HEK293 (cell line): ENCODE data around the gene KRTCAP3.

ENCODE experiments used
- GLIS1 ChIP-seq: fragments of 450-650 bp; formaldehyde crosslinking; IDR thresholded peaks from 2 replicates; pipeline ENCODE4 v1.5.1; 2016; ENCODE audit warnings: missing biosample characterization, missing genetic modification characterization
- KLF16 ChIP-seq: fragments of 450-650 bp; formaldehyde crosslinking; IDR thresholded peaks from 2 replicates; pipeline ENCODE4 v1.5.1; 2017; ENCODE audit warnings: missing biosample characterization, missing genetic modification characterization
- KLF8 ChIP-seq: fragments of 450-650 bp; formaldehyde crosslinking; IDR thresholded peaks from 2 replicates; pipeline ENCODE4 v1.5.1; 2016; ENCODE audit warnings: missing biosample characterization, missing genetic modification characterization
- KLF9 ChIP-seq: fragments of 450-650 bp; formaldehyde crosslinking; IDR thresholded peaks from 2 replicates; pipeline ENCODE4 v1.5.1; 2016; ENCODE audit warnings: missing biosample characterization, missing genetic modification characterization, low read depth
- PRDM4 ChIP-seq: fragments of 450-650 bp; formaldehyde crosslinking; IDR thresholded peaks from 2 replicates; pipeline ENCODE4 v1.5.1; 2017; ENCODE audit warnings: missing biosample characterization, missing genetic modification characterization
- SP2 ChIP-seq: fragments of 450-650 bp; formaldehyde crosslinking; IDR thresholded peaks from 2 replicates; pipeline ENCODE4 v1.5.1; 2016; ENCODE audit warnings: missing biosample characterization, missing genetic modification characterization
- SP3 ChIP-seq: fragments of 450-650 bp; formaldehyde crosslinking; IDR thresholded peaks from 2 replicates; pipeline ENCODE4 v1.5.1; 2016; ENCODE audit warnings: missing biosample characterization, missing genetic modification characterization
- SP7 ChIP-seq: fragments of 450-650 bp; formaldehyde crosslinking; IDR thresholded peaks from 2 replicates; pipeline ENCODE4 v1.5.1; 2016; ENCODE audit warnings: missing biosample characterization, missing genetic modification characterization
- ZBTB11 ChIP-seq: fragments of 450-650 bp; formaldehyde crosslinking; conservative IDR thresholded peaks from 2 replicates; pipeline ENCODE4 v1.5.1; 2016; ENCODE audit warnings: low read depth, missing biosample characterization, missing genetic modification characterization
- ZBTB17 ChIP-seq: fragments of 450-650 bp; formaldehyde crosslinking; IDR thresholded peaks from 2 replicates; pipeline ENCODE4 v1.5.1; 2016; ENCODE audit warnings: missing biosample characterization, missing genetic modification characterization
- ZBTB20 ChIP-seq: fragments of 450-650 bp; formaldehyde crosslinking; IDR thresholded peaks from 2 replicates; pipeline ENCODE4 v1.5.1; 2016; ENCODE audit warnings: missing biosample characterization, missing genetic modification characterization
- ZFP37 ChIP-seq: fragments of 450-650 bp; formaldehyde crosslinking; IDR thresholded peaks from 2 replicates; pipeline ENCODE4 v1.5.1; 2016; ENCODE audit warnings: missing biosample characterization, missing genetic modification characterization
- ZNF10 ChIP-seq: fragments of 450-650 bp; formaldehyde crosslinking; IDR thresholded peaks from 2 replicates; pipeline ENCODE4 v1.5.1; 2017; ENCODE audit warnings: missing biosample characterization, missing genetic modification characterization
- ZNF133 ChIP-seq: fragments of 450-650 bp; formaldehyde crosslinking; IDR thresholded peaks from 2 replicates; pipeline ENCODE4 v1.5.1; 2016; ENCODE audit warnings: missing biosample characterization, missing genetic modification characterization
- ZNF146 ChIP-seq: fragments of 450-650 bp; formaldehyde crosslinking; IDR thresholded peaks from 2 replicates; pipeline ENCODE4 v1.5.1; 2016; ENCODE audit warnings: missing biosample characterization, missing genetic modification characterization
- ZNF202 ChIP-seq: fragments of 450-650 bp; formaldehyde crosslinking; IDR thresholded peaks from 2 replicates; pipeline ENCODE4 v1.5.1; 2016; ENCODE audit warnings: missing biosample characterization, missing genetic modification characterization, borderline replicate concordance
- ZNF292 ChIP-seq: fragments of 450-650 bp; formaldehyde crosslinking; IDR thresholded peaks from 2 replicates; pipeline ENCODE4 v1.5.1; 2016; ENCODE audit warnings: low read depth, missing biosample characterization, missing genetic modification characterization, borderline replicate concordance
- ZNF302 ChIP-seq: fragments of 450-650 bp; formaldehyde crosslinking; IDR thresholded peaks from 2 replicates; pipeline ENCODE4 v1.5.1; 2016; ENCODE audit warnings: missing biosample characterization, missing genetic modification characterization, low read depth
- ZNF404 ChIP-seq: fragments of 450-650 bp; formaldehyde crosslinking; IDR thresholded peaks from 2 replicates; pipeline ENCODE4 v1.5.1; 2017; ENCODE audit warnings: missing biosample characterization, missing genetic modification characterization
- ZNF48 ChIP-seq: fragments of 450-650 bp; formaldehyde crosslinking; IDR thresholded peaks from 2 replicates; pipeline ENCODE4 v1.5.1; 2016; ENCODE audit warnings: missing biosample characterization, missing genetic modification characterization
- ZNF558 ChIP-seq: fragments of 450-650 bp; formaldehyde crosslinking; IDR thresholded peaks from 2 replicates; pipeline ENCODE4 v1.5.1; 2016; ENCODE audit warnings: missing biosample characterization, missing genetic modification characterization
- ZNF560 ChIP-seq: fragments of 450-650 bp; formaldehyde crosslinking; IDR thresholded peaks from 2 replicates; pipeline ENCODE4 v1.5.1; 2017; ENCODE audit warnings: missing biosample characterization, missing genetic modification characterization, borderline replicate concordance
- ZNF561 ChIP-seq: fragments of 450-650 bp; IDR thresholded peaks from 2 replicates; pipeline ENCODE4 v1.5.1; 2018; ENCODE audit warnings: missing biosample characterization, missing genetic modification characterization, borderline replicate concordance
- ZNF600 ChIP-seq: fragments of 450-650 bp; formaldehyde crosslinking; IDR thresholded peaks from 2 replicates; pipeline ENCODE4 v1.5.1; 2016; ENCODE audit warnings: missing biosample characterization, missing genetic modification characterization
- ZNF610 ChIP-seq: fragments of 450-650 bp; formaldehyde crosslinking; IDR thresholded peaks from 2 replicates; pipeline ENCODE4 v1.5.1; 2016; ENCODE audit warnings: missing biosample characterization, missing genetic modification characterization, borderline replicate concordance
- ZNF623 ChIP-seq: fragments of 450-650 bp; formaldehyde crosslinking; IDR thresholded peaks from 2 replicates; pipeline ENCODE4 v1.5.1; 2016; ENCODE audit warnings: missing biosample characterization, missing genetic modification characterization
- ZNF629 ChIP-seq: fragments of 450-650 bp; formaldehyde crosslinking; IDR thresholded peaks from 2 replicates; pipeline ENCODE4 v1.5.1; 2017; ENCODE audit warnings: missing biosample characterization, missing genetic modification characterization
- ZNF777 ChIP-seq: fragments of 450-650 bp; formaldehyde crosslinking; IDR thresholded peaks from 2 replicates; pipeline ENCODE4 v1.5.1; 2017; ENCODE audit warnings: missing biosample characterization, missing genetic modification characterization, borderline replicate concordance
- ZNF785 ChIP-seq: fragments of 450-650 bp; formaldehyde crosslinking; IDR thresholded peaks from 2 replicates; pipeline ENCODE4 v1.5.1; 2016; ENCODE audit warnings: missing biosample characterization, missing genetic modification characterization
- ZNF843 ChIP-seq: fragments of 450-650 bp; formaldehyde crosslinking; IDR thresholded peaks from 2 replicates; pipeline ENCODE4 v1.5.1; 2016; ENCODE audit warnings: missing biosample characterization, missing genetic modification characterization
- ZSCAN4 ChIP-seq: fragments of 450-650 bp; formaldehyde crosslinking; IDR thresholded peaks from 2 replicates; pipeline ENCODE4 v1.5.1; 2017; ENCODE audit warnings: missing biosample characterization, missing genetic modification characterization
- ZSCAN5A ChIP-seq: fragments of 450-650 bp; formaldehyde crosslinking; IDR thresholded peaks from 2 replicates; pipeline ENCODE4 v1.5.1; 2016; ENCODE audit warnings: missing biosample characterization, missing genetic modification characterization
- ZXDB ChIP-seq: fragments of 450-650 bp; formaldehyde crosslinking; IDR thresholded peaks from 2 replicates; pipeline ENCODE4 v1.5.1; 2016; ENCODE audit warnings: missing biosample characterization, missing genetic modification characterization

The KRTCAP3 gene

GRCh38 chr2:27409321-27410073, 32.7 kb upstream of the KRTCAP3 start, which contains the start of gene PPM1G (continued):
- TF ChIP-seq ZNF48 (tag by site-specific recombination): no peak
- 0 out of 2 replicates have a peak, but pooled peaks have one; percentile 65 for TF ChIP-seq ZSCAN5A (tag by site-specific recombination)
- no peak for TF ChIP-seq ZNF133 (tag by site-specific recombination)
- TF ChIP-seq ZBTB20 (tag by site-specific recombination): no peak
- peak; percentile 33; the same call in 1 of the 2 replicates for TF ChIP-seq ZXDB (tag by site-specific recombination)
- 0 out of 2 replicates have a peak, but pooled peaks have one; percentile 56 for TF ChIP-seq ZFP37 (tag by site-specific recombination)
- TF ChIP-seq ZNF610: no peak
- no peak for TF ChIP-seq ZNF558
- TF ChIP-seq ZNF777 (tag by site-specific recombination): no peak
- TF ChIP-seq ZNF404 (tag by site-specific recombination): no peak
- TF ChIP-seq ZBTB11: peak; percentile 79
- TF ChIP-seq ZNF843 (tag by site-specific recombination): peak; percentile 36; the same call in 1 of the 2 replicates
- peak; percentile 97 for TF ChIP-seq KLF9 (tag by site-specific recombination)
- peak; percentile 45 for TF ChIP-seq ZNF629 (tag by site-specific recombination)
- TF ChIP-seq ZNF560 (tag by site-specific recombination): no peak
- peak; percentile 62; the same call in 1 of the 2 replicates for TF ChIP-seq SP7
- TF ChIP-seq ZNF623 (tag by site-specific recombination): no peak
- TF ChIP-seq ZNF561: peak; percentile 53; the same call in 1 of the 2 replicates
- peak; percentile 30; the same call in 1 of the 2 replicates for TF ChIP-seq ZNF10 (tag by site-specific recombination)
- TF ChIP-seq ZNF785: no peak
- peak; percentile 27; the same call in 1 of the 2 replicates for TF ChIP-seq GLIS1
- TF ChIP-seq ZBTB17 (tag by site-specific recombination): peak; percentile 81
- TF ChIP-seq ZNF600: peak; percentile 80
- TF ChIP-seq SP3 (tag by site-specific recombination): peak; percentile 95
- no peak for TF ChIP-seq ZNF202 (tag by site-specific recombination)
- TF ChIP-seq PRDM4 (tag by site-specific recombination): 0 out of 2 replicates have a peak, but pooled peaks have one; percentile 14
- TF ChIP-seq KLF16 (tag by site-specific recombination): peak; percentile 91
- TF ChIP-seq ZNF302: no peak
- TF ChIP-seq ZNF292 (tag by site-specific recombination): no peak
- no peak for TF ChIP-seq ZNF146 (tag by site-specific recombination)
- TF ChIP-seq SP2 (tag by site-specific recombination): peak; percentile 89
- peak; percentile 92 for TF ChIP-seq KLF8 (tag by site-specific recombination)
- 0 out of 2 replicates have a peak, but pooled peaks have one; percentile 21 for TF ChIP-seq ZSCAN4
